Measurements from ENCODE around the gene PLEKHM1.

DNA sequence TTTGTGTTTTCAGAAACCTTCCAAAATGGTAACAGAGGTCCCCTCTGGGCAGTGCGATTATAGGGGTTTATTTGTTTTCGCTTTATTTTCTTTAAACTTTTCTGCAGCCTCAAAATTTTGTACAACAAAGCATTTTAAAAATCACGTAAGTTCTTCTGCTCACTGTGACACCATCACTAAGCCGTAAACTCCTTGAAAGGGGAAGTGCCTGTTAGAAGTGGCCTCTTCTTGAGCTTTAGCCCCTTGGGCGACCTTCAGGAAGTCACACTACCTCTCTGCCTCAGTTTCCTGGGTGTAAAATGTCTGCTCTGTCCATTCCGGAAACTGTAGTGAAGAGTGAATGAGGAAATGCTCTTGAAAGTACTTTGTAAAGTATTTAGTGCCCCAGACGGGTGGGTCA, 84.4 kb downstream of the PLEKHM1 start:
- TF ChIP-seq, protein P1, sequence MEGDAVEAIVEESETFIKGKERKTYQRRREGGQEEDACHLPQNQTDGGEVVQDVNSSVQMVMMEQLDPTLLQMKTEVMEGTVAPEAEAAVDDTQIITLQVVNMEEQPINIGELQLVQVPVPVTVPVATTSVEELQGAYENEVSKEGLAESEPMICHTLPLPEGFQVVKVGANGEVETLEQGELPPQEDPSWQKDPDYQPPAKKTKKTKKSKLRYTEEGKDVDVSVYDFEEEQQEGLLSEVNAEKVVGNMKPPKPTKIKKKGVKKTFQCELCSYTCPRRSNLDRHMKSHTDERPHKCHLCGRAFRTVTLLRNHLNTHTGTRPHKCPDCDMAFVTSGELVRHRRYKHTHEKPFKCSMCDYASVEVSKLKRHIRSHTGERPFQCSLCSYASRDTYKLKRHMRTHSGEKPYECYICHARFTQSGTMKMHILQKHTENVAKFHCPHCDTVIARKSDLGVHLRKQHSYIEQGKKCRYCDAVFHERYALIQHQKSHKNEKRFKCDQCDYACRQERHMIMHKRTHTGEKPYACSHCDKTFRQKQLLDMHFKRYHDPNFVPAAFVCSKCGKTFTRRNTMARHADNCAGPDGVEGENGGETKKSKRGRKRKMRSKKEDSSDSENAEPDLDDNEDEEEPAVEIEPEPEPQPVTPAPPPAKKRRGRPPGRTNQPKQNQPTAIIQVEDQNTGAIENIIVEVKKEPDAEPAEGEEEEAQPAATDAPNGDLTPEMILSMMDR (conservative IDR thresholded peaks at IDR 0.05; ENCODE audit: low read depth, low read length): no peak
- TF ChIP-seq, protein P2, sequence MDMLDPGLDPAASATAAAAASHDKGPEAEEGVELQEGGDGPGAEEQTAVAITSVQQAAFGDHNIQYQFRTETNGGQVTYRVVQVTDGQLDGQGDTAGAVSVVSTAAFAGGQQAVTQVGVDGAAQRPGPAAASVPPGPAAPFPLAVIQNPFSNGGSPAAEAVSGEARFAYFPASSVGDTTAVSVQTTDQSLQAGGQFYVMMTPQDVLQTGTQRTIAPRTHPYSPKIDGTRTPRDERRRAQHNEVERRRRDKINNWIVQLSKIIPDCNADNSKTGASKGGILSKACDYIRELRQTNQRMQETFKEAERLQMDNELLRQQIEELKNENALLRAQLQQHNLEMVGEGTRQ (IDR thresholded peaks at IDR 0.05; ENCODE audit: low read depth, low read length): no peak
- no peak for TF ChIP-seq MXI1 (IDR thresholded peaks at IDR 0.05; ENCODE audit: borderline replicate concordance, low read depth, low read length)
- no peak for TF ChIP-seq RAD21 (IDR thresholded peaks at IDR 0.05; ENCODE audit: low read length)
- no peak for TF ChIP-seq MAFK (IDR thresholded peaks at IDR 0.05; ENCODE audit: low read depth, low read length)
- TF ChIP-seq POLR2A (IDR thresholded peaks at IDR 0.05; ENCODE audit: low read depth, low read length): no peak
- TF ChIP-seq CHD1 (IDR thresholded peaks at IDR 0.05; ENCODE audit: low read depth, low read length): no peak
- no peak for TF ChIP-seq SMC3 (IDR thresholded peaks at IDR 0.05; ENCODE audit: low read depth, low read length)
